ENCODE measurements around the gene RPS6KA2.

RPS6KA2 gene

DNA sequence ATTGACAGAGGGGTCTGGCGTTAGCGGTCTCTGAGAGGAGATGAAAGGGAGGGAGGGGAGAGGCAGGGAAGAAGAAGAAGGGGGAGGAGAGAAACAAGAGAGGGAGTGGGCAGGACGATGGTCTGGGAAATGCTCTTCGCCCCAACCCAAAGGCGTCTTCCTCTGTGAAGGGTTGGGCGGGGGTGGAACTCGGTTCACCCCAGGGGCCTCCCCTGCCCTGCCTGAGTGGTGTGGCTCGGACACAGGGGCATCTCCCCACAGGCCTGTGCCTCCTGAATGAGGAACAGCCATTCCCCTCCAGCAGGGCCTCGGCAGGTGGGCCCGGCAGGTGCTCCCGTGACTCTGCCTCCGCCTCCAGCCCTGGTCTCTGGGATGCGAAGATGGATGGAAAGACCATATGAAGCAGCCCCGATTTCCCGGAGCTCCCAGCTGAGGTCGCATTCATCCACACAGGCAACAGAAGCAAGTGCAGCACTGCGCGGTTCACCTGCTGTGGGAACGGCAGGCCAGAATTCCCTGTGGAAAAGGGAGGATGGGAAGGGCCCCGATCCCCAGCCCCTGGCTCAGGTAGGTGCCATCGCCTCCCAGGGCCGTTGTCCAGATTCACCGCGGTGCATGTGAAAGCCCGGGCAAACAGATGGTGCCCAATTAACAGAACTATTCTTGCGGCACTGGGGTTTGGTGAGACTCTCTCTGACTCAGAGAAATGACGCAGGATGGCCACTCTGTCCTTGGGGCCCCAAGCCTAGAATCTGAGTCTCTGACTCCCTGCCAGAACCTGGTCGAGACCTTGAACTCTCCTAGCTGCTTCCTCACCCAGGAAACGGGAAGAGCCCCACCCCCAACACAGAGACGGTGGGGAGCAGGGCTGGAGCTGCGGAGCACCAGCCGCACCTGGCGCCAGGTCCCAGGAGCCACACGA is 29.4 kb upstream of the RPS6KA2 start:
- DNase-seq (ENCODE audit: low read depth), result no peak

DNA sequence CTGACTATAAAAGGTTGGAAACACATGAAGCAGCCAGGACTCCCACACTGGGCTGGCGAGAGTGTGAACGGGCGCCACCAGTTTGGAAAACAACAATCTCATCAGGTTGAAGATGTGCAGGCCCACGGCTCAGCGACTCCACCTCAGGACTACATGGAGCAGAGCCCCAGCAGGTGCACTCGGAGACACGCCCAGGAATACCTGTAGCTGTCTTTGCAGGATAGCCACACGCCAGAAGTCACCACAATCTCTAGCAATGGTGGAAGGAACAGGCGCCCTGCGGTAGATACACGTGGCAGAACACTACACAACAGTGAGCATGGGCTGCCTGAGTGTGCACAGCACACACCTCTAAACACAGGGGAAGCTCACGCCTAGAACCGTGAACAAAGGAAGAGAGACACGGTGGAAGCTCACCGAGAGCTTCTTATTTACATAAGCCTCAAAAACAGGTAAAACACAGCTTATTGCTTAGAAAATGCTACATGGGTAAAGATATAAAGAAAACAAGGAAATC is 28.7 kb upstream of the RPS6KA2 start:
- DNase-seq (ENCODE audit: low read depth), result no peak

DNA sequence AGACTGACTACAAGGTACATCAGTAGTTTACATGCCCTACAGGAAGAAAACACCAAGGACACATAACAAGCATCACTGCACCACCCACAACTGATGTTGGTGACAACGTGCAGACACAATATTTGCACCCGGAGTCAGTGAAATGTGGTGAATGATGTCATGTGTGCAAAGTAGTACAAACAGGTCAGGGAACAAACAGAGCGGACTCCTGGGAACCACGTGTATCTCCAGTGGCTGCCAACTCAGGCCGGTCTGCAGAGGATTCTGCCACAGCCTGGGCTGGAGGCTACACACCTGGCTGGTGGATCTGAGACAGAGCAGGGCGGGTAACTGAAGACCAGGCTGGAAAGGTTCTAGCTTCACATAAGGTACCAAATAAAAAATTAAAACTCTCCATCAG is 28.2 kb upstream of the RPS6KA2 start:
- no peak for DNase-seq (ENCODE audit: low read depth)

DNA sequence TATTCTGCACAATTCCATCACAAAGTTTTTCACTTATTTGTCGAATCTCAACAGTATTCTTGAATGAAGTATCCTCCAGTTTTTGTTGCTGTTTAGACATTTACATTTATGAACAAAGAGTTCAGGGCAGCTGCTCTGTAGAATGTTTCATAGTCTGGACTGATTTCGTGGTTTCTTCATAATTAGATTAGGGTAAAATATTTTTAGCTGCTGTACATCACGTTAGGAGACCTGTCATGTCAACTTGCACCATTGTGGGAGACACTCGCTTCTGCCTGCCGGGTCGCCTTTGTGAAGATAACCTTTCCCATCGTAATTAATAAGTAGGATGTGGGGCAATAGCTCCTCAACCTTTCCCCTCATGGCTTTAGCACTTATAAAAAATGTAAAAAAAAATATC is 27.5 kb upstream of the RPS6KA2 start:
- no peak for DNase-seq (ENCODE audit: low read depth)

DNA sequence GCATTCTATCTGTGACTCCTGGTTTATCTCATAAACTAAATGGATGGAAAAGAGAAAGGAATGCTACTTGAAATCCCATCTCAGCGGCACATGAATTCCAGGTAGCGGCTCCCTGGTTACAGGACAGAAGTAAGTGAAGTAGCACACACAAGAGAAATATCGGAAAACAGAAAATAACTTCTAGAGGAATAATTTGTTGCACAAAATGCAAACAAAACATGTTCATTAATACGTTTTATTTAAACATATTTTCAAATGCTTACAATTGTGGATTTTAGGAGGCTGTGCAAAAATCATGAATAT is 26.5 kb upstream of the RPS6KA2 start:
- DNase-seq (ENCODE audit: low read depth), result no peak

DNA sequence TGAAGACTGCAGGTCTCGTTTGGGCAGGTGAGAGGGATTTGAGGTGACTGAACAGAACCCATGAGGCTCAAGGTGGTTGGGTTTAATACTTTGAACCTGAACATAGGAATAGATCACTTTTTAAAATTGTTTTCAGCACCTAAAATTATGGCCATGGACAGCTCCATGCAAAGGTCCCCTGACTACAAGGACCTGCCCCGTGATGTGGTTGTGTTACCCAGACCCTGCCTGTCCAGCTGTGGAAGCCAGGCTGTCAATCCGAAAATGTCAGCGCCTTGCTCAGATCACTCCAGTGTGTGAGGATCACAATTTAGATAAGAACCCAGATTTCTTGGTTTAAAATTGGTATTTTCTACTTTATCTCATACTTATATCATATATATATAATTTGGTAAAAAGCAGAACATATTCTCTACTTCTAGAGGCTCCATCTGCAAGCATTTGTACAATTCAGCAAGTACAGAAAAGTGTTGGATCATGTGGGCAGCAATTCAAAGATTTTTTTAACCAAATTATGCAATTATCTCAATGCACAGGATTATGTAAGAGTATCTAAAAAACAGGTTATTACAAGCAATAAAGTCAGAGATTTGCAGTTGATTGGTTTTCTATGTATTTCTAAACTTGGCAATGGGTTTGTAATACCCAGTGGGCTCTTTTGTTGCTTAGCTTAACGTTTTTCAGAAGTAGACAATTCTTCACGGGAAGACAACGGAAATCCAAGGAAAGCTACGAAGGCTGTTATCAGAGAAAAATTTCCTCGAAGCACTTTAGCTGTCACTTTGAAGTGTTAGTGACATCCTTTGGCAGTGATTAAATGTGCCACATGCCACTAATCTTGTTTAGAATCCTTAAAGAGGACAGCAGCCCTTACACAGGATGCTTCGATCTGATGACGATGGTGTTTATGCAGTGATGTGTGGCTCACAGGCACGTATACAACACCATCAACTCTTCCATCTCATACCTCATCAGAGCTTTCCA is 24.1 kb upstream of the RPS6KA2 start:
- no peak for DNase-seq (ENCODE audit: low read depth)

DNA sequence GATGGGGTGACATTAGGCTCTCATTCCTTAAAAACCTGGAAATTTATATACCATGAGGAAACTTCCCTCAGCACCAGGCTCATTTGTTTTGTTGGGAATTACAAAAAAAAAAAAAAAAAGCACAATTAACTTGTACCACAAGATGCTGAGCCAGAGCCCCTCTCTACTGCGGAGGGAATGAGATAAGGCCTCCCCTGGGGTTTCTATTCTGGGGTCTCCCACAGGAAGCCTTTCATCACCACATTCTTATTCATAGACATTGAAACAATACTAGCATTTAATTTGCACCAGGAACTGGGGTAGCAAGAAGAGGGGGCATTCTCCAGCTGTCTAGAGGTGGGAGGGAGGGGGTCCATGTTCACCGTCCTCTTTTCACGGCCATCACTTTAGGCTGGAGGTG is 23.0 kb upstream of the RPS6KA2 start:
- no peak for DNase-seq (ENCODE audit: low read depth)

DNA sequence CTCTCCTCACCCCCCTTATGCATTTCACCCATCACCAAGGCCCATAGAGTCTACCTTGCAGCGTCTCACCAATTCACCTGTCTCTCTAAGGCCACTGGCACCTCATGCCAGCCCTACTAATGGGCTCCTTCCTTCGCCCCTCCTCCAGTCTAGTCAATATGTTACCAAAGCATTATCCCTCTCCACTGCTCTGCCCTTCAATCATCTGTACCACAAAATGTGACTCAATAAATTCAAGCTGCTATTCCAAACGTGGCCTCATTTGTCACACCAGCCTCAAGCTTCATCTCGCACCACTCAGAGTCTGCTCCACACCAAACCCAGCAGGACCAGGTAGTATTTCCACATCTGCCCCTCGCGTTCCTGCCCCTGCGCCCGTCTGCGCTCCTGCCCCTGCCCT is 21.8 kb upstream of the RPS6KA2 start:
- DNase-seq (ENCODE audit: low read depth), result no peak

DNA sequence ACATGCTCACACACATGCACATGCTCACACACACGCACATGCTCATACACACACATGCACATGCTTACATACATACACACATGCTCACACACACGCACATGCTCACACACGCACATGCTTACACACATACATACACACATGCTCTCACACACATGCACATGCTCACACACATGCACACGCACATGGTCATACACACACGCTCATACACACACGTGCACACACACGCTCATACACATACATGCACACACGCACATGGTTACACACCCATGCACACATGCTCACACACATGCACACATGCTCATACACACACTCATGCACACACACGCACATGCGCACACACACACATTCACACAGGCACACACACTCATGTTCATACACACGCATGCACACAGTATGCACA is 20.8 kb upstream of the RPS6KA2 start:
- no peak for DNase-seq (ENCODE audit: low read depth)

DNA sequence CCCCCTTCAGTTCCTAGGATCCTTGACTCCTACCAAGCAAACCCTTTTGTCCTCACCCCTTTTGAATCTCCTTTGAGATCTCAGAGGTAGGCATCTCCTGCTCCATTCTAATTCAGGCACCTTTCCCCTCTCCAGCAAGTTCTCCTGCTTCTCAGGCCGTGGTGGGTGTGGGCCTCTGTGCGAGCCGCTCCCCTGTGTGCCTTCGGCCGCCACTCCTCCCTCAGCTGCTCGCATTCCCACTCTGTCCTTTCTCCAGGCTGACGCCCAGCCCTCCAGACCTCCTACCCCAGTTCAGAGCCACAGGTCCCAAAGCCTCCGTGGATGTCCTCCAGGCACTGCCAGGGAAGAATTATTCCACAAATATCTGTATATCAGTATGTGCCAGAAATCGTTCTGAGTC is 19.7 kb upstream of the RPS6KA2 start:
- no peak for DNase-seq (ENCODE audit: low read depth)

DNA sequence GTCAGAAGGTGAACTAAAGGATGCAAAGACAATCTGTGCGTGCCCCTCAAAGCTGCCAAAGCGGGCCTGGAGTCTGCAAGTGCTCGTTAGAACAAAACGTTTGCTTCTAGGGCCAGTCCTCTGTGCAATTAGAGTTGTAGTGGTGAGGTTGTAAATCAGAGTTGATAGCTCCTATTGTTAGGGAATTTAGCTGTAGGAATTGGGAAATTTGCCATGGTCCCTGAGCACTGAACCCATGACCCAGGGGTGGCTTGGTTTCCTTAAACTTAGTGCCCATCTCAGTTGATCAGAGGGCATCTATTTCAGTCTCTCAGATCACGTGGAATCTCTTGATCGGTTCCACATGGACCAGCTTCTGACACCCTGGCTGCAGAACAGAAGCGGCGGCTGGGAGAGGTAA is 18.8 kb upstream of the RPS6KA2 start:
- no peak for DNase-seq (ENCODE audit: low read depth)

DNA sequence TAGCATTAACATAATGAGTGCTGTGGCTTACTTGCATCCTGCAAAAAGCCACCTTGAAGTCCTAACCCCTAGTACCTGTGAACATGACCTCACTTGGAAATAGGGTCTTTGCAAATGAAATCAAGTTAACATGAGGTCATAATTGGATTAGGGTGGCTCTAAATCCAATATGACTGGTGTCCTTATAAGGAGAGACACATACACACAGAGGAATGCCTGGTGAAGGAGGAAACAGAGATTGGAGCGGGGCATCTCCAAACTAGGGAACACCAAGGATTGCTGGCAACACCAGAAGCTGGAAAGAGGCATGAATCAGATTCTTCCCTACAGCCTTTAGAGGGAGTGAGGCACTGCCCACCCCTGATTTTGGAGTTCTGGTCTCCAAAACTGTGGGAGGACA is 17.6 kb upstream of the RPS6KA2 start:
- DNase-seq (ENCODE audit: low read depth), result no peak

DNA sequence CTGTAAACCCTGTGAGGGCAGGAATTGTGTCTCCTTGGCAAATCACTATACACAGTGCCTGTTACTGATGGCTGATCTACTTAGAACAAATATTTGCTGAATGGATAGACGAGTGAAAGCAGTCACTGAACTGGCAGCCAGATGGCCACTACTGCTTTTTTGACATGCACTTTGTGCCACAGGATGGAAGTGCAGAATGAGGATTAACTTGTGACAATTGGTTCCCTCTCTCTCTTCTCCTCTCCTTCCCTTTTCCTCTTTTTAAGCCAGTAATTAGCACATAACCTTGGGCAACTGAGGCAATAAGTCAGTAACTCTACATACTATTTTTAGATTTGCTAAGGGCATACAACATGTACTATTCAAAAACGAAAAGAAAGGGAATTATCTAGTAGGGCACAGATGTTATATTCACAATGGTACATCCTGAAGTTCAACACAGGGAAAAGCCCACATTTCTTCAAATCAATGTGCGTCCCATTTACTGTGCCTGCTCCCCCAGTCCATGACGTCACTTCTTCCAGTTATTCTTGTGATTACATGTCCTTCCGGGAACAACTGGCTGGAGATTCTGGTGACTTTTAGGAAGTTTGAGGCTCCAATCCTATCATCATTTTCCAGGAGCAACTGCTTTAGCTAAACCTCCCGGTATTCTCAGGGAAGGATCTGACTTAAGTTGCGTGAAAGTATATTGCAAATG is 17.0 kb upstream of the RPS6KA2 start:
- DNase-seq (ENCODE audit: low read depth), result no peak

DNA sequence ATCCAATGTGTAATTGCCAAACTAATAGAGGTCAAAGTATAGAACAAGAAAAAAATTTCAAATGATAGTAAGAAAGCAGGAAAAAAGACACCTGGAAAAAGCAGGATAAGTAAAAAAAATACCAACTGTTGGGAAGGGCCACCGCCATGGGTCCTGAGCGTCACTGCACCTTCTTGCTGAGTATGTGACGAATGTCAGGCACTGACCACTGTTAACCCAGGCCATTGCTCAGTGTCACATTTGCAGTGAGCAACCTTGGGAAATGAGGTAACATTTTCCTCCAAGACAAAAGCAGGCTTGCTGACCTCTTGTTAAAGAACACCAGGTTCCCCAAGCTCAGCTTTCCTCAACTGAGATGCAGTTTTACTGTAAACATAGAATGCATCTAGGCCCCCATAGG is 15.6 kb upstream of the RPS6KA2 start:
- DNase-seq (ENCODE audit: low read depth), result no peak

DNA sequence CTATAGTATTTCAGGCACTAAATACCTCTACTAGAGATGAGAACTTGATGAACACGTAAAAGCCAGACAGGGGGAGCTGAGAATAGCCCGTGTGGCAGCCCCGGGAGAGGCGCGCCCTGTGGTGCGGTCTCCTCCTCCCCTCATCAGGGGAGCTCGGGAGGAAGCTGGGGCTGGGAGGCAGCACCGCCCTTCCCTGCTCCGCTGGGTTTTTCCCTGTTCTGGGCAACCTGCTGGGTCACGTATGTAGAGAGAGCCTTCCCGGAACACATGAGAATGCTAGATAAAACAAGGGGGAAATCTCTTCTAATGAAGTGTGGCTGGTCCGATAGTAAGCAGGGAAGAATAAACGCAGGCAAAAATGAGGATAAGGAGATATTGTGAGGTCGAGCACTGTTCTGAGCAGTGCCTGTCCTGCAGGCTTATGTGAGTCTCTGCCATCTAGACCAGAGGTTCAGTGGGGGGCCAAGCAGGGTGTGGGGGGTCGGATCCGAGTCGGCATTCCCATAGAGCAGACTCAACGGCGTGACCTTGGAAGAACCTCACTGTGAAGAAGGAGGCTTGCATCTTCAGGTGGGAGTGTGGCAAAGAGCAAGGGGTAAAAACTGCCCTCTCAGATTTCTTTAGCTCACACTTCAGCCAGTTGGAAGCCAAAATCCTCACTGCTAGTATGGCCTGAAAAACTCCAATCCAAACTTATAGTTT is 13.4 kb upstream of the RPS6KA2 start:
- DNase-seq (ENCODE audit: low read depth), result no peak

DNA sequence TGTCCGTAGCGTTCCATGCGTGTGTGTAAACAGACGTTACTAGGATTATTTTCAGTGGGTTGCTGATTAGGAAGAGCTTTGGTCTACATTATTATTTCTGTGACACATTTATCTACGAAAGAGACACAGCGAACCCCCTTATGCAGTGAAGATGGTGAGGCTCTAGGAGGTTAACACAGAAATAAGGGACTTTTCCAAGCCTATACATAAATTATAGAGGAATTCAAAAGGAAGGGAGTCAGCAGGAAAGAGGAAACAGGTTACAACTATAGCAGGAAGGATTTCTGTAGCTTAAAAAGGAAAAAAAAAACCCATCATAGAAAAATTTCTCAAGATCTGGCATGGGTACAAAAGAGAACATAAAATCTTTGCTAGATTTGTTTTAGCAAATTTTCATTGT is 12.9 kb upstream of the RPS6KA2 start:
- no peak for DNase-seq (ENCODE audit: low read depth)

DNA sequence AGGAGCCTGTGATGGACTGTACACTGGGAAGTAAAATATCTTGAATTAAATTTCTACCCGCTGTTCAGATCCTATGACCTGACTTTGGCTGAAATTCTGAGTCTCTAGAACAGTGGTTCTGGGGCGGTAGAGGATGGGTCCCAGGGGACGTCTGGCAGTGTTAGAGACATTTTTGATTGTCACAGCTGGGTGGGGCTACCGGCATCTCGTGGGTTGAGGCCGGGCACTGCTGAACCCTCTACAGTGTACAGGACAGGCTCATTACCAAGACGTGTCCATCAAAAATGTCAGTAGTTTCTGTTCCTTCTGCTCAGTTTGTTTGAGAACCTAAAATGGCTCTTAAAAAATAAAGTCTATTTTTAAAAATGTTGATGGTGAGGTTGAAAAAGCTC is 11.5 kb upstream of the RPS6KA2 start:
- no peak for DNase-seq (ENCODE audit: low read depth)

DNA sequence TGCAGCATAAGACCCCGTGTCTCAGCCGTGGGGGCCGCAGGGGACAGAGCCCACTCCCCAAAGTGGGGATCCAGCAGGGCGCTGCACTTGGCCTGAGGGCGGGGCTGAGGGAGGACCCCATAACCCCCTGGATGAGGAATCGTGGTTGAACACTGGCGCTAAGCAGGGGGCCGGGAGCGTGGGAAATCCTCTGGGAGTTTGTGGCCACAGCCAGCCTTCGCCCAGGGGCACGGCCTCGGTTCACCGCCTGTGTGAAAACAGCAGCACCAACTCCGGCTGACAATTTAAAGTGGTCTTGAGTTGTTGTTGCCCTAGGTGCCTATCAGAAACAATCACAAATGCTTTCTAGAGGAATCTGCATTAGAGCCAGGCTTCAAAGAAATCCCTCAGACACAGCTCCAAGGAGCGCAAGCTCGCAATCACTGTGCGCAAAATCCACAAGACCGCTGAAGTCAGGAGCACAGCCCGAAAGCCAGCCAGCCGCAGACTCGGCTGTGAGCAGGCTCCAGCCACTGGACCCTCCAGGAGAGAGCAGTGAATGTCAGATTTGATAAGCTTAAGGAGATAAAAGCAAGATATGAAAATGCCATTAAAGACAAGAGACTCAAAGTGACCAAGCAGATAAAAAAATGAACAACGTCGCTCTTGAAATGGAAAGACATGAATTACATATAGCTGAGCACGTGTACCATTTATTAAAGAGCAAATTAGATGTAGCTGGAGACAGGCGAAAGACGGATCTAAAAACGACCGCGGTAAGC is 10.9 kb upstream of the RPS6KA2 start:
- no peak for DNase-seq (ENCODE audit: low read depth)

DNA sequence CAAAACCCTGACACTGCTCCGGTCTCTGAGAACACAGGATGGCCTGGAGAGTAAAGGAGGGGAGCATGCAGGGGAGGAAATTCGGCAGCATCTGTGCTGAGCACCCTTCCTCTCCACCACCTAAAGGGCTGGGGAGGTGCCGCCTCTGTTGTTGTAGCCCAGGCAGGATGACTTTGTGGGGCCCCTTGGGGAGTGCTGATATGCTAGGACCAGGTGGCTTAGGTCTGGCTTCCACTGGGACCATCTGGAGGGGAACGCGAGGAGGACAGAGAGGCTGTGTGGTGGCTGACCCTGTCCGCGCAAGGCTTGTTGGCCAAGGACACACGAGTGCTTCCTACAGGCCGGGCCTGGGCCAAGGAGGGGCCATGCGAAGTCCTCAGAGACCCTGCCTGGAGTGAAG is 9.9 kb upstream of the RPS6KA2 start:
- no peak for DNase-seq (ENCODE audit: low read depth)

DNA sequence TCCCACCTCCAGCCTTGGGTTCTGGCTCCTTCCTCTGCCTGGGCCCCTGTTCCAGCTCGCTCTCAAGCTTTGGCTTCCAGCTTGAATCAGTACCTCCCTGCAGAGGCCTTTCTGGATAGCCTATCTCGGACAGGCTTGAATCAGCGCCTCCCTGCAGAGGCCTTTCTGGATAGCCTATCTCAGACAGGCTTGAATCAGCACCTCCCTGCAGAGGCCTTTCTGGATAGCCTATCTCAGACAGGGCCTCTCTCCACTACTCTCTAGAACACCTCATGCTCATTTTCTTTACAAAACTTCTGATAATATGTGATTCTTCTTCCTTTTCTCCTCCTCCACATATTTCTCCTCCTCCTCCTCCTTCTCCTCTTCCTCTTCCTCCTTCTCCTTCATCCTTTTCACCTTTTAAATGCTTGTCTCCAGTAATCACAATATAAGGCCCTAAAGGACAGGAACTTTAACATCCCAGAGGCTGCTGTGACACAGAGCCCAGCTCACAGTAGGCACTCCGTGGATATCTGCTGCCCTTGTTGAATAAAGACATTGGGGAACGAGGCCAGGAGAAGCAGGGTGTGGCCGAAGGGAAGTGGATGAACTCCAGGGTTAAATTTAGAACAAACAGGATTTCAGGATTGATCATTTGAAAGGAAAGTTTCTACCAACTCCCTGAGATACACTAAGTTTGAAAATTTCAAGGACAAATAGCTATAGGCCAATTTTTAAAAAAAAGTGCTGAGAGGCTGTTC is 9.3 kb upstream of the RPS6KA2 start:
- no peak for DNase-seq (ENCODE audit: low read depth)

Data from activated T-cell treated with anti-CD3 and anti-CD28 coated beads for 1 hour (primary cell).